Osteoblast (primary cell): ENCODE measurements around the gene SLCO1A2. TPM values are rescaled to one million over a fixed set of nuclear protein-coding genes. Genes with fewer than 3 reads are reported as not detected.
A peak's percentile ranks its signal among the peaks of the same experiment; 100 is the strongest.

ENCODE experiments used
- DNase-seq: peaks from one replicate; pipeline ENCODE4 v3.0.0; 2011; ENCODE audit warnings: low spot score, mixed read lengths; ENCODE audit not compliant: insufficient read length; ENCODE audit errors: missing footprints
- H2AFZ ChIP-seq: 2 replicates; pipeline ENCODE4 v1.6.0; 2011; ENCODE audit warnings: mild to moderate bottlenecking, low read length
- H3K27ac ChIP-seq: 2 replicates; pipeline ENCODE4 v1.5.1; 2011; ENCODE audit warnings: mild to moderate bottlenecking, low read depth, low read length, moderate library complexity
- H3K27me3 ChIP-seq: 2 replicates; pipeline ENCODE4 v1.6.0; 2012; ENCODE audit warnings: mild to moderate bottlenecking, control low read depth, inconsistent platforms, low read length, moderate library complexity; ENCODE audit not compliant: insufficient read depth
- H3K36me3 ChIP-seq: 2 replicates; pipeline ENCODE4 v1.5.1; 2011; ENCODE audit warnings: mild to moderate bottlenecking, low read length, control low read depth, moderate library complexity; ENCODE audit not compliant: insufficient read depth
- H3K4me1 ChIP-seq: 2 replicates; pipeline ENCODE4 v1.5.1; 2011; ENCODE audit warnings: mild to moderate bottlenecking, low read length, control low read depth, moderate library complexity; ENCODE audit not compliant: insufficient read depth
- H3K4me2 ChIP-seq: 2 replicates; pipeline ENCODE4 v1.6.0; 2011; ENCODE audit warnings: mild to moderate bottlenecking, low read length; ENCODE audit not compliant: insufficient read depth
- H3K4me3 ChIP-seq: fragments of 200-600 bp; sonication (generic); 3 replicates; pipeline ENCODE4 v1.5.1; 2012; ENCODE audit warnings: mild to moderate bottlenecking, low read length, inconsistent platforms; ENCODE audit not compliant: insufficient read depth
- H3K79me2 ChIP-seq: 2 replicates; pipeline ENCODE4 v1.6.0; 2012; ENCODE audit warnings: mild to moderate bottlenecking, low read length, control low read depth, inconsistent platforms; ENCODE audit not compliant: insufficient read depth
- H3K9me3 ChIP-seq: 2 replicates; pipeline ENCODE4 v1.5.1; 2011; ENCODE audit warnings: low read depth, low read length, control low read depth
- H4K20me1 ChIP-seq: 2 replicates; pipeline ENCODE4 v1.6.0; 2012; ENCODE audit warnings: mild to moderate bottlenecking, low read length, control low read depth; ENCODE audit not compliant: insufficient read depth
- CTCF ChIP-seq: IDR thresholded peaks from 2 replicates; pipeline ENCODE4 v1.5.1; 2011; ENCODE audit warnings: mild to moderate bottlenecking, low read depth, low read length, moderate library complexity; ENCODE audit errors: extremely low read depth
- total RNA-seq: library from RNA; depleted of rRNA; stranded (reverse); fragments of >200 nt; gene quantifications from 2 replicates; pipeline ENCODE4 v1.2.3, GENCODE V29; 2012

The SLCO1A2 gene
- total RNA-seq, 1 donor, result not detected

- H4K20me1 ChIP-seq, result no peaks in the 10 kb centered on the region
- no peaks in the 10 kb centered on the region for H3K36me3 ChIP-seq
- H3K4me3 ChIP-seq, result no peak overlapping the region
- H3K4me1 ChIP-seq, result no peaks in the 10 kb centered on the region
- H3K9me3 ChIP-seq, result no peaks in the 10 kb centered on the region
- H3K4me2 ChIP-seq, result no peak overlapping the region
- H3K79me2 ChIP-seq, result no peaks in the 10 kb centered on the region
- no peaks in the 10 kb centered on the region for H3K27me3 ChIP-seq
- H2AFZ ChIP-seq, result no peak overlapping the region
- TF ChIP-seq CTCF, result no peak
- no peak overlapping the region for H3K27ac ChIP-seq
- DNase-seq, result no peak
These were observed 82.6 kb downstream of the SLCO1A2 start for GRCh38 chr12:21252070-21252469.

- no peaks in the 10 kb centered on the region for H3K9me3 ChIP-seq
- no peak overlapping the region for H3K4me2 ChIP-seq
- no peaks in the 10 kb centered on the region for H3K27me3 ChIP-seq
- TF ChIP-seq CTCF, result peak; percentile 38
- no peaks in the 10 kb centered on the region for H4K20me1 ChIP-seq
- no peak overlapping the region for H3K4me3 ChIP-seq
- H2AFZ ChIP-seq, result no peak overlapping the region
- no peaks in the 10 kb centered on the region for H3K79me2 ChIP-seq
- H3K4me1 ChIP-seq, result no peaks in the 10 kb centered on the region
- no peaks in the 10 kb centered on the region for H3K36me3 ChIP-seq
- peak; percentile 68 for DNase-seq
- H3K27ac ChIP-seq, result no peak overlapping the region
These were observed 86.0 kb downstream of the SLCO1A2 start for GRCh38 chr12:21248679-21249078.

- Histone ChIP-seq H3K4me1 (no peaks in the 10 kb centered on the region), H3K27me3 (no peaks in the 10 kb centered on the region), H3K9me3 (no peaks in the 10 kb centered on the region), H3K4me2 (no peak overlapping the region), H3K79me2 (no peaks in the 10 kb centered on the region), H3K36me3 (no peaks in the 10 kb centered on the region), H4K20me1 (no peaks in the 10 kb centered on the region), H2AFZ (no peak overlapping the region), H3K4me3 (no peak overlapping the region), H3K27ac (no peak overlapping the region)
- no peak for TF ChIP-seq CTCF
- no peak for DNase-seq
These were observed 94.9 kb downstream of the SLCO1A2 start for GRCh38 chr12:21239866-21240265.

- no peaks in the 10 kb centered on the region for H3K36me3 ChIP-seq
- no peak overlapping the region for H3K4me2 ChIP-seq
- no peaks in the 10 kb centered on the region for H4K20me1 ChIP-seq
- no peaks in the 10 kb centered on the region for H3K27me3 ChIP-seq
- H3K27ac ChIP-seq, result no peak overlapping the region
- H3K9me3 ChIP-seq, result no peaks in the 10 kb centered on the region
- H2AFZ ChIP-seq, result no peak overlapping the region
- H3K4me1 ChIP-seq, result no peaks in the 10 kb centered on the region
- no peak for DNase-seq
- no peak for TF ChIP-seq CTCF
- H3K4me3 ChIP-seq, result no peak overlapping the region
- H3K79me2 ChIP-seq, result no peaks in the 10 kb centered on the region
These were observed 100.3 kb downstream of the SLCO1A2 start for GRCh38 chr12:21234395-21234794.
